Measurements from ENCODE around the gene CPNE1. TPM values are rescaled to one million over a fixed set of nuclear protein-coding genes. Genes with fewer than 3 reads are reported as not detected.
A peak's percentile ranks its signal among the peaks of the same experiment; 100 is the strongest.

CPNE1 gene
- total and polyA plus RNA-seq, 2 of the 8 experiments (the other 6 are each of a cell fraction or from before 2014, with no cell fraction given), result 294 to 346 TPM

GRCh38 chr20:35619196-35620095 lies 45.3 kb downstream of the CPNE1 start (continued):
- no peak for TF ChIP-seq FOSL1 (IDR thresholded peaks at IDR 0.05; ENCODE audit: insufficient read depth, low read depth, low read length)
- TF ChIP-seq CBX5 (IDR thresholded peaks at IDR 0.05; ENCODE audit: low read depth, low read length), result no peak
- no peak for TF ChIP-seq SIX5 (IDR thresholded peaks at IDR 0.05; ENCODE audit: low read depth, low read length)
- no peak for TF ChIP-seq CTBP2 (IDR thresholded peaks at IDR 0.05; ENCODE audit: borderline replicate concordance, insufficient read depth, insufficient read length, low read length)
- TF ChIP-seq ATF3 (IDR thresholded peaks at IDR 0.05; ENCODE audit: insufficient read depth, low read depth, low read length), result no peak
- no peak for TF ChIP-seq RXRA (IDR thresholded peaks at IDR 0.05; ENCODE audit: insufficient read depth, low read depth, low read length)
- peak; percentile 43; the same call in 1 of the 2 replicates for TF ChIP-seq CREB1 (IDR thresholded peaks at IDR 0.05)
- no peak for TF ChIP-seq YY1 (IDR thresholded peaks at IDR 0.05; ENCODE audit: low read depth, low read length)
- no peak for TF ChIP-seq POU5F1 (IDR thresholded peaks at IDR 0.05; ENCODE audit: low read depth, low read length)
- no peak for TF ChIP-seq JUN (IDR thresholded peaks at IDR 0.05; ENCODE audit: low read depth, low read length)
- no peak for TF ChIP-seq CEBPB (IDR thresholded peaks at IDR 0.05; ENCODE audit: low read depth, low read length)
- no peak for TF ChIP-seq ZNF274 (IDR thresholded peaks at IDR 0.05; ENCODE audit: borderline replicate concordance, extremely low read depth, low read length)
- TF ChIP-seq POLR2AphosphoS5 (IDR thresholded peaks at IDR 0.05; ENCODE audit: low read depth, low read length), result peak; percentile 68
- TF ChIP-seq RNF2 (IDR thresholded peaks at IDR 0.05; ENCODE audit: borderline replicate concordance, low read depth, low read length, missing control alignments, poor library complexity, severe bottlenecking), result no peak
- TF ChIP-seq TAF7 (optimal IDR thresholded peaks at IDR 0.05; ENCODE audit: borderline replicate concordance, low read depth, low read length), result peak; percentile 40
- TF ChIP-seq SUZ12 (IDR thresholded peaks at IDR 0.05; ENCODE audit: low read length), result no peak
- no peak for TF ChIP-seq JUND (IDR thresholded peaks at IDR 0.05; ENCODE audit: low read length)
- TF ChIP-seq SRF (IDR thresholded peaks at IDR 0.05; ENCODE audit: low read depth, low read length), result no peak
- peak; percentile 92 for TF ChIP-seq E2F6 (IDR thresholded peaks at IDR 0.05)
- TF ChIP-seq KDM1A (IDR thresholded peaks at IDR 0.05; ENCODE audit: borderline replicate concordance, low read length), result no peak
- no peak for TF ChIP-seq CBX8 (IDR thresholded peaks at IDR 0.05; ENCODE audit: borderline replicate concordance, low read depth, low read length)
- no peak for TF ChIP-seq KDM5A (IDR thresholded peaks at IDR 0.05; ENCODE audit: low read length)
- no peak for TF ChIP-seq TCF12 (IDR thresholded peaks at IDR 0.05; ENCODE audit: low read depth, low read length)
